D341Med (cell line): Measurements from ENCODE around the gene SPAG8.

ENCODE experiments used
- DNase-seq: peaks from one replicate; pipeline ENCODE4 v3.0.0; 2012; ENCODE audit warnings: low spot score

SPAG8 gene

GRCh38 chr9:35836595-35836994, 24.5 kb upstream of the SPAG8 start:
- DNase-seq = no peak

- DNase-seq = no peak
Measured at GRCh38 chr9:35835766-35836165, 23.7 kb upstream of the SPAG8 start.

- peak; percentile 50 for DNase-seq
Measured at GRCh38 chr9:35835216-35835632, 23.2 kb upstream of the SPAG8 start.

GRCh38 chr9:35834260-35835215, 22.5 kb upstream of the SPAG8 start:
- no peak for DNase-seq

- DNase-seq = no peak
Measured at GRCh38 chr9:35832814-35833213, 20.8 kb upstream of the SPAG8 start.

DNA sequence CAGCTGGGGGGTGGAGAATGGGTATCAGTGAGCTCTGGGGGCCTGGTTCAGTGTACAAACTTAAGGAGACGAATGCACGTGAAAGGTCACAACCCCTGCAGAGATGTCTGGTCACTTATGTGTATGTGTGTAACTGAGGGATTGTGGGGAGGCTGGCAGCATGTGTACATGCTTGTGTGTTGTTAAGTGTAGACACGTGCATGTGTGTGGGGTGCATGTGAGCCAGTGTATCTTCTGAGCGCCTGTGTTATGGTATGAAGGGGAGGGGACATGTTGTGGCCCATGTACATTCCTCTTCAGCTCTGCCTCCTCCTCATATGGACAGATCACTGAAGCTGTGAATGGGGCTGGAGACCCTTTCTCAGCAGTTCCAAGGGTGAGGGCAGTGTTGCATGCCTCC, 19.0 kb upstream of the SPAG8 start:
- no peak for DNase-seq

GRCh38 chr9:35829764-35830096, 17.7 kb upstream of the SPAG8 start:
- DNase-seq = no peak

DNA sequence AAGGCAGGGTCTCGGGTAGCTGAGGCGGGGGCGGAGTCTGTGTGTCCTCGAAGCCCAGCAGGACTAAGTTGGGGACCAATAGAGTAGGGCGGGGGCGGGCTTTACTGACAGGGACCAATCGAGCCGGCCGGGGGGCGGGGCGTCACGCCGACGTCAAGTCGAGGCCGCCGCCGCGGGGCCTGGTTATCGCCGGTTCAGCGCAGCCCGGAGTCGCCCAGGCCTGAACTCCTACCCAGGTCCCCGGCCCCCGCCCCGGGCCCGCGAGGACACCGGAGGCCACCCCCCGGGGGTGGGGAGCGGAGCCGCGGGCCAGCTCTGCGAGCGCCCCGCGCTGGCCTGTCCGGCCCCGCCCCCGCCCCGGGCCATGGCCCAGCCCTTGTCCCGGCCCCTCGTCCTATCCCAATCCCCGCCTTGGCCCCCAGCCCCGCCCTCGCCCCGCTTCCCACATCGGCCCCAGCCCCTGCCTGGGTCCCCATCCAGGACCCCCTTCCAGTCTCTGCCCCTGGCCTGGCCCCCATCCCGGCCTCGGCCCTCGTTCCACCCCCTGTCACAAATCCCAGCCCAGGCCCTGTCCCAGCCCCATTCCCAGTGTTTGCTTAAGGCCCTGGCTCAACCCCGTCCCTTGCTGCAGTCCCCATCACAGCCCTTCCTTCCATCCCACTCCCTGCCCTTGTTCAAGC, 17.2 kb upstream of the SPAG8 start, which contains the start of gene TMEM8B:
TMEM8B (plus strand) TSS at position 145 of the 680 bp plus-strand sequence; CDS start at position 365, 220 bp downstream.
- DNase-seq = peak; percentile 96

- no peak for DNase-seq
Measured at GRCh38 chr9:35828716-35829083, 16.6 kb upstream of the SPAG8 start, which contains the start of gene FAM221B. Gene FAM221B (minus strand): TSS chr9:35828732. CDS start chr9:35826161, 2,571 bp downstream.

DNA sequence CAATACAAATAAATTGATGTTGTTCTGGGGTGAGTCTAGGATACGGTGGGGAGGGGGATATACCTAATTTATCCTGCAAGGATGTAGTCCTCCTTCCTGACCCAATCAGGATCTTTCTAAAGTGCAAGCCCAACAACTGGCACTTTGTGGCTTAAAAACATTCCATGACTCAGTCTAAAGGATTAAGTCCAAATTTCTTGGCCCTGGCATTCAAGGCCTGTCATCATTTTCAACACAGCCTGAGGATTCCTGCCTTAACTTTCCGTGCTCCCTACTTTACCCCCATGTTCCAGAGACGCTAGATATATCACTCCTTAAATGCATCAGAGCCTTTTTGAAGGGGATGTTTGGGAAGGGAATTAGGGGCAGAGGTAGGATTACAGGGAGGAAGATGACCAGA, 15.4 kb upstream of the SPAG8 start:
- no peak for DNase-seq

DNA sequence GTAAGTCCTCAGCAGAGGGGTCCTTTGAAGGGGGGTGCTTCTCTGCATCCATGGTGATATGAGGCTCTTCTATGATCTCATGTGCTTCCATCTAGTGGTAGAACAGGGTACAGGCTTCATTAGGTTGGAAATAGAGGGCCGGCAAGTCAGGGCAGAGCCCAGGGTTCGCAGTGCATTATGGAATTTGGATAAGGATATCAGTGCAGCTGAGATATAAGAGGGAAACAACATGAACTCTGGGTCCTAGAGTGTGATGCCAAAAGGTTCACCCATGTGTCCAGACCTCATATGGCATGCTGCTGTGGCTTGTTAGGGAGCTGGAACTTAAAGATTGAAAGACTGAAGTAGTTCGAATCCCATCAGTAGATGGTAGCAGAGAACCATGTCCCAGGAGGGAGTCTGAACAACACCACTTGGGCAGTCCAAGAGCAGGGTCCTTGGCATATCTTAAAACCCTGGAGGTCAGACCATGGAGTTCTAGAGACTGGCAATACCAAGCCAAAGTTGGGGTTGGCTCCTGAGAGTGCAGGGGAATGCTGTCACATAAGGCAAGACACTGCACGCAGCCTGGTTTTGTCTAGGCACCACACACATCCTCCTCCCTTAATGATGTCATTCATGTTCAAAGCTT, 14.1 kb upstream of the SPAG8 start:
- peak; percentile 67 for DNase-seq

- no peak for DNase-seq
Measured at GRCh38 chr9:35822926-35823325, 10.9 kb upstream of the SPAG8 start.

GRCh38 chr9:35820076-35820475, 8.0 kb upstream of the SPAG8 start:
- DNase-seq = no peak

DNA sequence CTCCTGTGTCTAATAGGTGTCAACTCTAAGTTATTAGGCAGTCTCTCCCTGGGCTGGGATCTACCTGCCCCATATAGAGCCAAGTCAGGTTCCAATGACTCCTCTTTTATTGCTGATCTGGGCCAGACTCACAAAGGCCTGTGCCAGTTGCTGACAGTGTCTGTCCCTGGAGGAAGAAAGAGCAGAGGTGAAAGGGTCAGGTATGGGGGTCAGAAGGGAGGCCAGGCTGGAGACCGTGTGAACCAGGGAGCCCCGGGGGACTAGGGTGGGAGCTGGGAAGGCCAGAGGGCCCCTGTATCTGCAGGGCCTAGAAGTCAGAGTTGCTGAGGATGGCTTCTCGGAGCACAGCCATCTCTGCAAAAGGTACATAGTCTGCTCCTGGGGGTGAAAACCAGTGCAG, 6.3 kb upstream of the SPAG8 start:
- no peak for DNase-seq

- peak; percentile 68 for DNase-seq
Measured at GRCh38 chr9:35816708-35817107, 4.6 kb upstream of the SPAG8 start.

GRCh38 chr9:35814841-35815543, 2.9 kb upstream of the SPAG8 start, which contains the start of gene HINT2:
Gene HINT2 (minus strand): TSS chr9:35815042. CDS start chr9:35814979, 63 bp downstream.
- peak; percentile 97 for DNase-seq

GRCh38 chr9:35814106-35814840, 2.2 kb upstream of the SPAG8 start:
- DNase-seq = peak; percentile 73

GRCh38 chr9:35813434-35814105, 1.5 kb upstream of the SPAG8 start:
- DNase-seq = peak; percentile 48

DNA sequence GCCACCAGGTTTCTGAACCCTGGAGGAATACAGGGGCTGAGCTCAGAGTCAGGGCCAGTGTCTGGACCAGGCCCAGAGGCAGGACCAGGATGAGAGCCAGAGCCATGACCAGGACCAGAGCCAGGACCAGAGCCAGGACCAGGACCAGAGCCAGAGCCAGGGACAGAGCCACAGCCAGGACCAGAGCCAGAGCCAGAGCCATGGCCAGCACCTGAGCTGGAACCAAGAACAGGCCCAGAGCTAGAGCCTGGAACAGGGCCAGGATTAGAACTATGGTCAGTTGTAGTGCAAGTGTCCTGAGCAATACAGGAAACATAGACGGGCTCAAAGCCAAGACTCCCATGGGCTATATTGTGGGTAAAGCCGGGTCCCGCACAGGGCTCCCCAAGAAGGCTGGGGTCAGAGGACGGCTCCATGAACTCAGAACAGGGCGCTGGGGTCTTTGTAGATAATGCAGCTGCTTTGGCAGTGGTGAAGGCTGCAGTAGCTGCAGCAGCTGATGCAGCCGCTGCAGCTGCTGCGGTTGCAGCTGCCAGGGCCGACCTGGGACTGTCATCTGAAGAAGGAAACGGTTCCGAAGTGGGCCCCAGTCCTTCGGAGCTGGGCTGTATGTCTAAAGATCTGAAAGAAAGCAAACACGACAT, 559 bp downstream of the SPAG8 start:
- DNase-seq = no peak

DNA sequence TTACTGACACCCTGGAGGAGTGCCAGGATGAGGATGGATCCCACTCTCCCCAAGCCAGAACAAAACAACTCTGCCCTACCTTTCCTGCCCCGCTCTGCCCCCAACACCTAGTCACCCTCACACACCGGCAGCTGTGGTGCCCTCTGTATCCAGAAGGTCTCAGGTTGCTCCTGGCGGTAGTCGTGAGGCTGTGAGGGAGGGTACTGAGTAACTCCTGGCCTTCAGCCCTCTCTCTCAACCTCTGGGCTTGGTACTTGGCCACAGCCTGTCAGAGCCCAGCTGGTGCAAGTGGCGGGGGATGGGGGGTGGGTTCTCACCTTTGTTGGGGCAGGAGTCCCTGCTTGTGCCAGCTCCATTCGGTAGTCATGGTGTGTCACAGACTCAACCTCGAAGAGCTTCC, 1.9 kb downstream of the SPAG8 start:
- DNase-seq = no peak
